D721Med (cell line): ENCODE data around the gene FILIP1.

Experiments used
- DNase-seq: peaks from one replicate; pipeline ENCODE4 v3.0.0; 2011; ENCODE audit warnings: low spot score; ENCODE audit not compliant: insufficient read length
- FAIRE-seq: peaks from 2 replicates; lab custom pipeline; 2011; peaks lifted over from hg19 to GRCh38; lab: Jason Lieb, UNC
- CTCF ChIP-seq: IDR thresholded peaks from 2 replicates; pipeline ENCODE4 v1.5.1; 2012; ENCODE audit warnings: mild to moderate bottlenecking, control low read depth; ENCODE audit not compliant: insufficient read depth; ENCODE audit errors: missing control alignments

FILIP1 gene

GRCh38 chr6:75463061-75463460 lies 30.5 kb downstream of the FILIP1 start:
- no peak for TF ChIP-seq CTCF
- FAIRE-seq (no peak), DNase-seq (no peak)

- DNase-seq (no peak), FAIRE-seq (no peak)
- no peak for TF ChIP-seq CTCF
Measured at GRCh38 chr6:75460681-75461080, 32.9 kb downstream of the FILIP1 start.

- no peak for FAIRE-seq
- no peak for TF ChIP-seq CTCF
- DNase-seq: no peak
Measured at GRCh38 chr6:75458895-75459294, 34.7 kb downstream of the FILIP1 start.

GRCh38 chr6:75450903-75451302 lies 42.7 kb downstream of the FILIP1 start:
- DNase-seq (no peak), FAIRE-seq (no peak)
- no peak for TF ChIP-seq CTCF

- no peak for TF ChIP-seq CTCF
- no peak for FAIRE-seq
- no peak for DNase-seq
Measured at GRCh38 chr6:75449630-75450206, 43.9 kb downstream of the FILIP1 start.

GRCh38 chr6:75446241-75446880 lies 47.2 kb downstream of the FILIP1 start:
- DNase-seq (no peak), FAIRE-seq (no peak)
- TF ChIP-seq CTCF: no peak

GRCh38 chr6:75445738-75446137 lies 47.9 kb downstream of the FILIP1 start:
- no peak for TF ChIP-seq CTCF
- no peak for FAIRE-seq
- DNase-seq: no peak
